Stimulated activated CD4-positive, alpha-beta T cell treated with anti-CD3 and anti-CD28 coated beads, Interleukin-4, amount 100 ng/mL, for 48 hours (primary cell): Measurements from ENCODE around the gene CACNB1.

Source experiments
- DNase-seq, 2 donors: peaks; one replicate each; pipeline ENCODE4 v3.0.0-alpha.2; 2020; ENCODE audit warnings: low read depth in 2 of 2

Gene CACNB1

GRCh38 chr17:39123627-39124026 lies 73.8 kb downstream of the CACNB1 start:
- no peak for DNase-seq
